Testis (tissue), 2 donors: Measurements from ENCODE around the gene ACAA2.

ENCODE experiments used
- CTCF ChIP-seq, 3 experiments: fragments of 450-650 bp in 2 of 3; fragments of 200-600 bp in 1 of 3; sonication (generic) in 1 of 3; IDR thresholded peaks; one replicate each; pipeline ENCODE4 v1.5.1; 2016 to 2019; ENCODE audit warnings: antibody characterized with exemption in 3 of 3, mild to moderate bottlenecking in 2 of 3, moderate library complexity in 1 of 3
- POLR2A ChIP-seq: fragments of 450-650 bp; IDR thresholded peaks from one replicate; pipeline ENCODE4 v1.6.1; 2017; ENCODE audit warnings: antibody characterized with exemption, mild to moderate bottlenecking, moderate library complexity

- no peak for TF ChIP-seq CTCF (IDR thresholded peaks at IDR 0.05)
- TF ChIP-seq POLR2A, result no peak
These were observed 74.1 kb downstream of the ACAA2 start for GRCh38 chr18:49739275-49739674.
